HepG2 (cell line): Measurements from ENCODE around the gene FXR2. TPM values are rescaled to one million over a fixed set of nuclear protein-coding genes. Genes with fewer than 3 reads are reported as not detected.

Experiments used
- ATAC-seq: fragments of 200-7000 bp; cut with Tn5 transposase; 3 replicates; pipeline ENCODE4 v1.9.1; 2020; ENCODE audit warnings: mild to moderate bottlenecking, moderate library complexity
- BruUV-seq: library from RNA; stranded (reverse); fragments of 400-500 nt; replicated peaks from 2 replicates; lab custom pipeline; 2021; lab: Mats Ljungman, UMichigan
- CTCF ChIA-PET: fragments of 300-600 bp; formaldehyde crosslinking; extraction: SDS; loops from one replicate; lab custom pipeline; 2021; ENCODE audit warnings: low total read pairs, inconsistent platforms, low intra/inter-chr PET ratio; lab: Yijun Ruan, JAX
- POLR2A ChIA-PET: fragments of 350-600 bp; sonication (Branson Sonifier 250); formaldehyde crosslinking; loops from one replicate; lab custom pipeline; 2020; ENCODE audit warnings: antibody characterized with exemption, inconsistent platforms; lab: Yijun Ruan, JAX
- DNase-seq: peaks from one replicate; pipeline ENCODE4 v3.0.0-alpha.2; 2015; ENCODE audit warnings: low spot score
- FAIRE-seq: peaks from 3 replicates; lab custom pipeline; 2011; peaks lifted over from hg19 to GRCh38; lab: Jason Lieb, UNC
- H2AFZ ChIP-seq: one replicate; pipeline ENCODE4 v1.6.1; 2011; ENCODE audit warnings: low read length, inconsistent platforms
- H3K27ac ChIP-seq: fragments of 300-600 bp; 3 replicates; pipeline ENCODE4 v1.8.0; 2011; ENCODE audit warnings: mixed run types, mild to moderate bottlenecking, mixed read lengths, low read length, inconsistent platforms; ENCODE audit not compliant: insufficient read depth; ENCODE audit errors: extremely low read length
- H3K27me3 ChIP-seq, 2 experiments: fragments of 200-600 bp in 1 of 2; 2 replicates in 1 of 2; 3 replicates in 1 of 2; pipeline versions ENCODE4 v1.6.0 to v1.8.0; 2011; ENCODE audit warnings: low read length in 2 of 2, mild to moderate bottlenecking in 2 of 2, moderate library complexity in 2 of 2, inconsistent platforms in 1 of 2; ENCODE audit not compliant: insufficient read depth in 2 of 2, control insufficient read depth in 1 of 2
- H3K36me3 ChIP-seq, 2 experiments: fragments of 200-600 bp in 1 of 2; replicated peaks in 1 of 2; 2 replicates in 1 of 2; 3 replicates in 1 of 2; pipeline versions ENCODE4 v1.5.1 to v1.8.0; 2011; ENCODE audit warnings: low read length in 2 of 2, inconsistent platforms in 1 of 2; ENCODE audit not compliant: insufficient read depth in 2 of 2, control insufficient read depth in 1 of 2
- H3K4me1 ChIP-seq: 2 replicates; pipeline ENCODE4 v1.5.1; 2012; ENCODE audit warnings: low read length, inconsistent platforms; ENCODE audit not compliant: insufficient read depth
- H3K4me2 ChIP-seq: 2 replicates; pipeline ENCODE4 v1.6.0; 2011; ENCODE audit warnings: low read depth, low read length, inconsistent platforms
- H3K4me3 ChIP-seq, 3 experiments: fragments of 200-600 bp in 1 of 3; sonication (generic), shearing (Covaris generic) in 1 of 3; replicated peaks in 1 of 3; 2 replicates each; pipeline ENCODE4 v1.5.1; 2011 to 2016; ENCODE audit warnings: low read length in 3 of 3, inconsistent platforms in 2 of 3, low read depth in 2 of 3, mild to moderate bottlenecking in 2 of 3, control low read depth in 1 of 3, mixed read lengths in 1 of 3; ENCODE audit not compliant: insufficient read depth in 1 of 3
- H3K79me2 ChIP-seq: one replicate; pipeline ENCODE4 v1.6.1; 2011; ENCODE audit warnings: low read length, inconsistent platforms; ENCODE audit not compliant: insufficient read depth
- H3K9ac ChIP-seq: 2 replicates; pipeline ENCODE4 v1.6.0; 2011; ENCODE audit warnings: mild to moderate bottlenecking, low read depth, low read length, inconsistent platforms; ENCODE audit not compliant: insufficient read depth
- H3K9me3 ChIP-seq: 2 replicates; pipeline ENCODE4 v1.5.1; 2012; ENCODE audit warnings: mild to moderate bottlenecking, low read length
- H4K20me1 ChIP-seq: 2 replicates; pipeline ENCODE4 v1.6.0; 2011; ENCODE audit warnings: inconsistent platforms, mild to moderate bottlenecking, low read length, moderate library complexity; ENCODE audit not compliant: insufficient read depth
- ETS1 ChIP-seq: sonication (generic); formaldehyde crosslinking; IDR thresholded peaks from 2 replicates; pipeline ENCODE4 v1.4.0; 2020; ENCODE audit warnings: missing genetic modification reagents
- HOXA5 ChIP-seq: sonication (generic); formaldehyde crosslinking; IDR thresholded peaks from 2 replicates; pipeline ENCODE4 v1.4.0; 2020; ENCODE audit warnings: missing genetic modification reagents
- MAFK ChIP-seq, 2 experiments: IDR thresholded peaks in 1 of 2; conservative IDR thresholded peaks in 1 of 2; 2 replicates each; pipeline ENCODE4 v1.6.1; 2011; ENCODE audit warnings: improper control_type of control experiment in 2 of 2, low read length in 2 of 2
- MAZ ChIP-seq, 2 experiments: sonication (generic) in 1 of 2; formaldehyde crosslinking in 1 of 2; IDR thresholded peaks; 2 replicates each; pipeline versions ENCODE4 v1.5.0 to v1.6.1; 2012 to 2020; ENCODE audit warnings: low read depth in 2 of 2, mild to moderate bottlenecking in 2 of 2, borderline replicate concordance in 1 of 2, improper control_type of control experiment in 1 of 2, low read length in 1 of 2, missing genetic modification reagents in 1 of 2, moderate library complexity in 1 of 2
- MYC ChIP-seq: sonication (generic); formaldehyde crosslinking; IDR thresholded peaks from 2 replicates; pipeline ENCODE4 v1.9.0; 2021; ENCODE audit warnings: missing genetic modification reagents, borderline replicate concordance
- NR0B2 ChIP-seq: sonication (generic); formaldehyde crosslinking; IDR thresholded peaks from 2 replicates; pipeline ENCODE4 v1.4.0; 2020; ENCODE audit warnings: mild to moderate bottlenecking, missing genetic modification reagents
- PHF8 ChIP-seq: sonication (generic); formaldehyde crosslinking; IDR thresholded peaks from 2 replicates; pipeline ENCODE4 v1.5.0; 2020; ENCODE audit warnings: missing genetic modification reagents
- RAD21 ChIP-seq: fragments of 450-650 bp; formaldehyde crosslinking; IDR thresholded peaks from 2 replicates; pipeline ENCODE4 v1.5.0; 2020; ENCODE audit warnings: mild to moderate bottlenecking
- TBP ChIP-seq: sonication (generic); formaldehyde crosslinking; IDR thresholded peaks from 2 replicates; pipeline ENCODE4 v1.5.0; 2020; ENCODE audit warnings: missing genetic modification reagents
- ZBTB20 ChIP-seq: sonication (generic); formaldehyde crosslinking; IDR thresholded peaks from 2 replicates; pipeline ENCODE4 v1.8.1; 2023; ENCODE audit warnings: missing genetic modification reagents, low read depth, mild to moderate bottlenecking, borderline replicate concordance
- ZBTB43 ChIP-seq: sonication (generic); formaldehyde crosslinking; conservative IDR thresholded peaks from 2 replicates; pipeline ENCODE4 v1.4.0; 2020; ENCODE audit warnings: missing genetic modification reagents
- ZNF607 ChIP-seq: sonication (generic); formaldehyde crosslinking; IDR thresholded peaks from 2 replicates; pipeline ENCODE4 v1.5.1; 2020; ENCODE audit warnings: missing genetic modification reagents, mild to moderate bottlenecking, borderline replicate concordance
- ZNF7 ChIP-seq: IDR thresholded peaks from 2 replicates; pipeline ENCODE4 v1.6.1; 2016; ENCODE audit warnings: missing biosample characterization, missing genetic modification reagents
- WGBS: methylation state at CpG from one replicate; pipeline ENCODE4 v1.1.6; 2017; ENCODE audit warnings: low lambda C conversion rate; 5-methylcytosine and 5-hydroxymethylcytosine counted together
- in situ Hi-C: cut with HindIII; loops from 2 replicates; pipeline ENCODE4 v1.10.0; 2017; ENCODE audit warnings: low pct_unique_long_range_greater_than_20kb; ENCODE audit not compliant: extremely low pct_ligation_motif_present
- intact Hi-C: fragments of 100-400 bp; cut with micrococcal nuclease; formaldehyde crosslinking; loops from one replicate; pipeline ENCODE4 v1.10.0; 2022; ENCODE audit not compliant: unreplicated experiment
- polyA plus RNA-seq, 8 experiments: library from polyadenylated mRNA; depleted of rRNA in 3 of 8; stranded (reverse) in 7 of 8; unstranded in 1 of 8; fragments of >200 nt; fragmentation: Illumina TruSeq in 4 of 8; extraction: Trizol in 4 of 8; gene quantifications; 2 replicates each; pipeline versions ENCODE4 v1.2.1 to v1.2.3, GENCODE V29; 2011 to 2016; ENCODE audit warnings: low read depth in 4 of 8, missing spikeins in 1 of 8, mixed read lengths in 1 of 8; ENCODE audit not compliant: insufficient read depth in 1 of 8
- total RNA-seq, 5 experiments: library from RNA; depleted of rRNA; stranded (reverse); fragments of >200 nt; fragmentation: Illumina TruSeq; extraction: Trizol; gene quantifications; 2 replicates each; pipeline ENCODE4 v1.2.3, GENCODE V29; 2016; ENCODE audit warnings: low read depth in 1 of 5
- TF ChIP-seq, protein P1 (sequence below): IDR thresholded peaks from 2 replicates; pipeline ENCODE4 v1.6.1; 2016; ENCODE audit warnings: low read depth, control low read depth

The FXR2 gene
- total and polyA plus RNA-seq, 2 of the 13 experiments (the other 11 are each of a cell fraction or from before 2014, with no cell fraction given), result 20.9 to 24.4 TPM

GRCh38 chr17:7573324-7574080 is 41.2 kb downstream of the FXR2 start:
- Histone ChIP-seq H3K9ac (peak overlapping the region; percentile 99), H3K27me3 (no peaks in the 10 kb centered on the region; a peak in 1 of 5 replicates), H3K79me2 (peaks cover 44% of the 10 kb centered on the region), H3K9me3 (no peaks in the 10 kb centered on the region), H3K4me3 (peak overlapping the region; percentile 89 to 96 (median 94)), H3K27ac (peak overlapping the region; percentile 93), H3K4me1 (peaks cover 58% of the 10 kb centered on the region), H4K20me1 (peaks cover 51% of the 10 kb centered on the region), H3K36me3 (peaks cover 14 to 73% of the 10 kb centered on the region in 2 experiments), H3K4me2 (peak overlapping the region; percentile 84), H2AFZ (no peak overlapping the region)
- intact Hi-C loops (loop anchor here (5.0 kb wide), 1 partner anchor 114 kb away; the partner anchor contains the start of genes TP53 and WRAP53), in situ Hi-C loops (loop anchor here (10.0 kb wide), 1 partner anchor 271 kb away; no protein-coding TSS in a partner anchor)
- peak; percentile 21 for FAIRE-seq
- ChIA-PET POLR2A (interaction anchor here (0.7 to 3.3 kb wide), 14 partner anchors 11 to 263 kb away, joined by 3 to 51 read pairs (median 7); partner anchors contain the start of genes ATP1B2, FXR2, MPDU1 and POLR2A), CTCF (no interaction called here)
- 4% methylated on average over 5 of the region's 71 CpGs for WGBS
- peak; percentile 86 for DNase-seq
- ATAC-seq, result peak; percentile 48
- no TSS peak for BruUV-seq
- TF ChIP-seq RAD21 (0 out of 2 replicates have a peak, but pooled peaks have one; percentile 38), ZNF607 (CRISPR knock-in tag) (peak; percentile 70; the same call in 1 of the 2 replicates), MYC (peak; percentile 99), ZBTB43 (peak; percentile 53; the same call in 1 of the 2 replicates), ZNF7 (no peak), NR0B2 (peak; percentile 74; the same call in 1 of the 2 replicates), TBP (CRISPR knock-in tag) (no peak), MAZ (IDR thresholded peaks at IDR 0.05; ENCODE audit: borderline replicate concordance, low read depth, low read length) (peak; percentile 78), MAZ (CRISPR knock-in tag; IDR thresholded peaks at IDR 0.05; ENCODE audit: low read depth) (peak; percentile 62; the same call in 1 of the 2 replicates), HOXA5 (CRISPR knock-in tag) (peak; percentile 57; the same call in 1 of the 2 replicates), ZBTB20 (CRISPR knock-in tag) (peak; percentile 44; the same call in 1 of the 2 replicates), ETS1 (CRISPR knock-in tag) (peak; percentile 87; the same call in 1 of the 2 replicates), MAFK (conservative IDR thresholded peaks at IDR 0.05 in 1 of 2, IDR thresholded peaks at IDR 0.05 in 1 of 2; ENCODE audit: low read length in 2 of 2) (no peak), PHF8 (CRISPR knock-in tag) (peak; percentile 5)
- TF ChIP-seq, protein P1, sequence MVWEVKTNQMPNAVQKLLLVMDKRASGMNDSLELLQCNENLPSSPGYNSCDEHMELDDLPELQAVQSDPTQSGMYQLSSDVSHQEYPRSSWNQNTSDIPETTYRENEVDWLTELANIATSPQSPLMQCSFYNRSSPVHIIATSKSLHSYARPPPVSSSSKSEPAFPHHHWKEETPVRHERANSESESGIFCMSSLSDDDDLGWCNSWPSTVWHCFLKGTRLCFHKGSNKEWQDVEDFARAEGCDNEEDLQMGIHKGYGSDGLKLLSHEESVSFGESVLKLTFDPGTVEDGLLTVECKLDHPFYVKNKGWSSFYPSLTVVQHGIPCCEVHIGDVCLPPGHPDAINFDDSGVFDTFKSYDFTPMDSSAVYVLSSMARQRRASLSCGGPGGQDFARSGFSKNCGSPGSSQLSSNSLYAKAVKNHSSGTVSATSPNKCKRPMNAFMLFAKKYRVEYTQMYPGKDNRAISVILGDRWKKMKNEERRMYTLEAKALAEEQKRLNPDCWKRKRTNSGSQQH, result peak; percentile 95
